ENCODE results near the gene NTRK3.

DNA sequence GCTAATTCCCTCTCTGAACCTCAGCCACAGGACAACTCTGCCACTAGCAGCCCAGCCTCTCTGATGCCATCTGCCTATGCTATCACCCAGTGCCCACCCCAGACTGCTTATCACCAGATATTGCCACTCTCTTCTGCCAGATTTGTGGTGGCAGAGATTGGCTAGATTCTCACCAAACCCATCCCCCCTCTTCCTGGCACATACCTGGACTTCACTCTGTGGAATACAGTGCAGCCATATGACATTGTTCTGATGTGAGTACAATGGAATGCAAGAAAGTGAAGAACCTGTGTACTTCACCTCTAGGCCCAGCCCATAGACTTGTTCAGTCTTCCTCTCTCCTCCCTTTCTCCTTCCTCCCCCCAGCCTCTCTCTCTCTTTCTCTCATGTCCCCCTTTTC, 46.9 kb upstream of the NTRK3 start:
- TF ChIP-seq, protein P1, sequence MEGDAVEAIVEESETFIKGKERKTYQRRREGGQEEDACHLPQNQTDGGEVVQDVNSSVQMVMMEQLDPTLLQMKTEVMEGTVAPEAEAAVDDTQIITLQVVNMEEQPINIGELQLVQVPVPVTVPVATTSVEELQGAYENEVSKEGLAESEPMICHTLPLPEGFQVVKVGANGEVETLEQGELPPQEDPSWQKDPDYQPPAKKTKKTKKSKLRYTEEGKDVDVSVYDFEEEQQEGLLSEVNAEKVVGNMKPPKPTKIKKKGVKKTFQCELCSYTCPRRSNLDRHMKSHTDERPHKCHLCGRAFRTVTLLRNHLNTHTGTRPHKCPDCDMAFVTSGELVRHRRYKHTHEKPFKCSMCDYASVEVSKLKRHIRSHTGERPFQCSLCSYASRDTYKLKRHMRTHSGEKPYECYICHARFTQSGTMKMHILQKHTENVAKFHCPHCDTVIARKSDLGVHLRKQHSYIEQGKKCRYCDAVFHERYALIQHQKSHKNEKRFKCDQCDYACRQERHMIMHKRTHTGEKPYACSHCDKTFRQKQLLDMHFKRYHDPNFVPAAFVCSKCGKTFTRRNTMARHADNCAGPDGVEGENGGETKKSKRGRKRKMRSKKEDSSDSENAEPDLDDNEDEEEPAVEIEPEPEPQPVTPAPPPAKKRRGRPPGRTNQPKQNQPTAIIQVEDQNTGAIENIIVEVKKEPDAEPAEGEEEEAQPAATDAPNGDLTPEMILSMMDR (IDR thresholded peaks at IDR 0.05) = no peak
- no peak for TF ChIP-seq POLR2A (IDR thresholded peaks at IDR 0.05)
